Glutamatergic neuron (in vitro differentiated cells): ENCODE results near the gene RBFOX1. TPM values are rescaled to one million over a fixed set of nuclear protein-coding genes. Genes with fewer than 3 reads are reported as not detected.

ENCODE experiments used
- DNase-seq: peaks from one replicate; pipeline ENCODE4 v3.0.0; 2022
- H3K27ac Mint-ChIP-seq: one replicate; pipeline ENCODE4 v1.8.0; 2020; ENCODE audit warnings: mild to moderate bottlenecking, mixed read lengths, inconsistent platforms; ENCODE audit not compliant: unreplicated experiment
- H3K27me3 Mint-ChIP-seq: one replicate; pipeline ENCODE4 v1.8.0; 2020; ENCODE audit warnings: mild to moderate bottlenecking, moderate library complexity, mixed read lengths, inconsistent platforms; ENCODE audit not compliant: unreplicated experiment
- H3K36me3 Mint-ChIP-seq: one replicate; pipeline ENCODE4 v1.8.0; 2020; ENCODE audit warnings: mild to moderate bottlenecking, mixed read lengths, inconsistent platforms; ENCODE audit not compliant: unreplicated experiment
- H3K4me1 Mint-ChIP-seq: one replicate; pipeline ENCODE4 v1.8.0; 2020; ENCODE audit warnings: mild to moderate bottlenecking, low read depth, mixed read lengths, inconsistent platforms; ENCODE audit not compliant: unreplicated experiment
- H3K4me3 Mint-ChIP-seq: one replicate; pipeline ENCODE4 v1.8.0; 2020; ENCODE audit warnings: mild to moderate bottlenecking, mixed read lengths, inconsistent platforms; ENCODE audit not compliant: unreplicated experiment
- H3K9me3 Mint-ChIP-seq: one replicate; pipeline ENCODE4 v1.8.0; 2020; ENCODE audit warnings: mild to moderate bottlenecking, moderate library complexity, mixed read lengths, inconsistent platforms; ENCODE audit not compliant: unreplicated experiment
- CTCF ChIP-seq: fragments of 200-600 bp; sonication (generic); IDR thresholded peaks from one replicate; pipeline ENCODE4 v1.5.0; 2021; ENCODE audit not compliant: partially characterized antibody, unreplicated experiment
- total RNA-seq: library from RNA; stranded (reverse); fragmentation: NEBNext Ultra II Directional; extraction: Animal tissue kit (Norgen Biotek cat#: 25700); gene quantifications from one replicate; pipeline ENCODE4 v1.2.1, GENCODE V29; 2021; ENCODE audit not compliant: unreplicated experiment

Gene RBFOX1
- total RNA-seq, 1 donor from 2014 or later: 30.5 TPM

- peaks cover 4% of the 10 kb centered on the region for H3K9me3 Mint-ChIP-seq
- H3K4me3 Mint-ChIP-seq: no peak overlapping the region
- H3K36me3 Mint-ChIP-seq: no peaks in the 10 kb centered on the region
- H3K4me1 Mint-ChIP-seq: peaks cover 8% of the 10 kb centered on the region
- TF ChIP-seq CTCF: no peak
- no peak overlapping the region for H3K27ac Mint-ChIP-seq
- no peak for DNase-seq
- H3K27me3 Mint-ChIP-seq: no peaks in the 10 kb centered on the region
Observed at GRCh38 chr16:7330709-7331108, 1.9 kb upstream of the RBFOX1 start.

- no peak for DNase-seq
- no peak overlapping the region for H3K4me3 Mint-ChIP-seq
- H3K27me3 Mint-ChIP-seq: no peaks in the 10 kb centered on the region
- H3K4me1 Mint-ChIP-seq: peaks cover 8% of the 10 kb centered on the region
- H3K27ac Mint-ChIP-seq: no peak overlapping the region
- peaks cover 3% of the 10 kb centered on the region for H3K9me3 Mint-ChIP-seq
- no peaks in the 10 kb centered on the region for H3K36me3 Mint-ChIP-seq
- no peak for TF ChIP-seq CTCF
Observed at GRCh38 chr16:7331997-7332396, 648 bp upstream of the RBFOX1 start.

- H3K4me3 Mint-ChIP-seq: no peak overlapping the region
- peaks cover 8% of the 10 kb centered on the region for H3K4me1 Mint-ChIP-seq
- no peaks in the 10 kb centered on the region for H3K27me3 Mint-ChIP-seq
- H3K9me3 Mint-ChIP-seq: peaks cover 3% of the 10 kb centered on the region
- TF ChIP-seq CTCF: no peak
- DNase-seq: no peak
- H3K36me3 Mint-ChIP-seq: no peaks in the 10 kb centered on the region
- no peak overlapping the region for H3K27ac Mint-ChIP-seq
Observed at GRCh38 chr16:7333180-7333725, 608 bp downstream of the RBFOX1 start.

DNA sequence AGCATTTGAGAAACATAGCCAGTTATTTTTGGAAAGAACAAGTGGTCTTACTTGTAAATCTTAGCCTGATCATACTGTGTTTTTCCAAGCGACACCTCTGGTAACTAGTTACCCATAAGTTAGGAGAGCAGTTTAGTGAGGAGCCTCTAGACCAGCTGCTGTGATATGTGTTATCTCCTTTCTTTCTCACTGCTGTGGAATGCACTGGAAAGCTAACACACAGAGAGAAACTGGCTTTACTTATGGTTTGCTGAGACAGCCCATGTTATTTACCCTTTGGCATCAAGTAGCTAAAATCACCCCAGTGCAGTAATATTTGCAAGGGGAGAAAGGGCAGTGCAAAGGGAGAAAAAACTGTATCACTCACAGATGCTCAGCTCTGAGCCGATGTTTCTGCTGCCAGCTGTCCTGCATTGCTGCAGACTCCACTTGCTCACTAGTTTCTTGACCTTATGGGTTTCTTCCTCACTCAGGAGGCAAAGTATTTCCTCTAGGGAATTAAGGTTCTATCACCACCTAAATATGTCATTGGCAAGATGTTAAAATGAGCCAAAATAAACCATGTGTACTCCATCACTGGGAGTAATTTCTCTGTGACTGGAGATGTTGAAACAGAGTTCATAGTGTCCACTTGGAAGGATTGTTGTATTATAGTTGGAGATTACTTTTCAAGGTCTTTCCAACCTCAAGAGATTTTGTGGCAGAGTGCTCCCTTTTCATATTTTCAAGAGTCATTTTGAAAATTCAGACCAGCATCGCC is 2.3 kb downstream of the RBFOX1 start:
- H3K9me3 Mint-ChIP-seq: peaks cover 3% of the 10 kb centered on the region
- no peaks in the 10 kb centered on the region for H3K27me3 Mint-ChIP-seq
- H3K4me1 Mint-ChIP-seq: peaks cover 2% of the 10 kb centered on the region
- H3K36me3 Mint-ChIP-seq: no peaks in the 10 kb centered on the region
- no peak for TF ChIP-seq CTCF
- H3K27ac Mint-ChIP-seq: no peak overlapping the region
- H3K4me3 Mint-ChIP-seq: no peak overlapping the region
- DNase-seq: no peak

GRCh38 chr16:7335991-7336634 is 3.5 kb downstream of the RBFOX1 start:
- Mint-ChIP-seq H3K9me3 (peaks cover 3% of the 10 kb centered on the region), H3K4me1 (peaks cover 2% of the 10 kb centered on the region), H3K27me3 (no peaks in the 10 kb centered on the region), H3K4me3 (no peak overlapping the region), H3K27ac (no peak overlapping the region), H3K36me3 (no peaks in the 10 kb centered on the region)
- TF ChIP-seq CTCF: no peak
- no peak for DNase-seq
